NCI-H1694 treated with DMSO at 0.1 percent for 48 hours (cell line): ENCODE measurements around the gene FOS.
"Not testable (repeated sequence)": the region's sequence is repeated elsewhere in the genome, so short reads cannot be mapped to it uniquely, and the experiment has no call there.

Source experiments
- DNase-seq: peaks from one replicate; lab custom pipeline; 2025; lab: John Stamatoyannopoulos, UW

FOS gene

GRCh38 chr14:75278422-75279152 lies at the start of gene FOS:
Gene FOS (plus strand): TSS chr14:75278828. CDS start chr14:75278983, 155 bp downstream.
- peak; percentile 96 for DNase-seq

GRCh38 chr14:75229661-75230139 lies 48.9 kb upstream of the FOS start:
- DNase-seq = no peak

GRCh38 chr14:75230140-75230792 lies 48.4 kb upstream of the FOS start:
- DNase-seq = peak; percentile 7

DNA sequence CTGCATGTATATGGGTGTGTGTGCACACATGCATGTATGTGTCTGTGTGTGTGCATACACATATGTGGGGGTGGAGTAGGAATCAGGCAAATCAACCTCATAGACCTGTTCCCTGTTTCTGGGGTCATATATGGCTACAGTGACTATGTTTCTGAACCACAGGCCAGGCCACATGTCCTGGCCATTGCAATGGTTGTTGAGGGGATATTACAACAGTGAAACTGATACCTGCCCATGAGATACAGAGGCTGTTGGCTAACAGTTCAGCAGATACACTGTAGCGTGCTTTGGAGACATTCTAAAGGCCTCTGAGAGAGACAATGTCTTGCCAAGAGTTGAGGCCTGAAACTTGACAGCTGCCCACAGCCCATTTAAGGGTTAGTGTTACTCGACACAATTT lies 47.3 kb upstream of the FOS start:
- no peak for DNase-seq

DNA sequence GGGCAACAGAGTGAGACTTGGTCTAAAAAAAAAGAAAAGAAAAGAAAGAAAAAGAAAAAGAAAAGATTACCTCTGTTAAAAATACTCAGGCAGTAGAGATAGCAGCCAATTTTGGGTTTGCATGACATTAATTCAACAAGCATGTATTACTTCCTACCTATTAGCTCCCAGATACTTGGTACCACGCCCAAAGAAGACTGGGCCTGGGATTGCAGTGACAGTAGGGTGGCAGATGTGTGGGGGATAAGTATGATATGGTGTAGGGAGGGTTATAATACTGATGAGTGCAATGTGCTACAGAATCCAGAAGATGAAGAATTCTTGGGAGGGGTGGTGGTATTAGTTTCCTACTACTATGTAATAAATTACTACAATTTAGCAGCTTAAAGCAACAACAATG lies 46.4 kb upstream of the FOS start:
- DNase-seq = no peak

DNA sequence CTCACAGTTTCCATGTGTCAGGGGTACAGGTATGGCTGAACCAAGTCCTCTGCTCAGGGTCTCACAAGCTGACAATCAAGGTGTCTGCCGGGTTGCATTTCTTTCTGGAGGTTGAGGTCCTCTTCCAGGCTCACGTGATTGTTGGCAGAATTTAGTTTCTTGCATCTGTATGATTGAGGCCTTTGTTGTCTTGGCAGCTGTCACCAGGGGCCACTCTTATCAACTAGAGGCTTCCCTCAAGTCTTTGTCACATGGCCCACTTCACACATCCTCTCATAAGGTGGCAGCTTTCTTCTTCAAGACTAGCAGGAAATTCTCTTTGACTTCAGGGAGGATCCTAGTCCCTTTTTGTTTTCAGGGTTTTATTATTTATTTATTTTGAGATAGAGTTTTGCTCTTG lies 46.0 kb upstream of the FOS start:
- DNase-seq = no peak

- no peak for DNase-seq
Observed at GRCh38 chr14:75234173-75235115, 44.2 kb upstream of the FOS start.

DNA sequence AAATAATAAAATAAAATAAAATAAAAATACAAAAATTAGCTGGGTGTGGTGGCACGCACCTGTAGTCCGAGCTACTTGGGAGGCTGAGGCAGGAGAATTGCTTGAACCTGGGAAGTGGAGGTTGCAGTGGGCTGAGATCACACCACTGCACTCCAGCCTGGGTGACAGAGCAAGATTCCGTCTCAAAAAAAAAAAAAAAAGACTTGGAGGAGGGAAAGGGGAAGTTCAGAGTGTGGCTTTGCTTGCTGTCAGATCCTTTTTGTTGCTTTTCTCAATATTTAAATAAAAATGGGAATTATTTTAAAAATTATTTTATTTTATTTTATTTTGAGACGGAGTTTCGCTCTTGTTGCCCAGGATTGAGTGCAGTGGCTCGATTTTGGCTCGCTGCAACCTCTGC lies 43.4 kb upstream of the FOS start:
- not testable (repeated sequence) for DNase-seq

- no peak for DNase-seq
Observed at GRCh38 chr14:75236467-75236866, 42.2 kb upstream of the FOS start.

GRCh38 chr14:75236901-75237419 lies 41.7 kb upstream of the FOS start:
- DNase-seq = no peak

DNA sequence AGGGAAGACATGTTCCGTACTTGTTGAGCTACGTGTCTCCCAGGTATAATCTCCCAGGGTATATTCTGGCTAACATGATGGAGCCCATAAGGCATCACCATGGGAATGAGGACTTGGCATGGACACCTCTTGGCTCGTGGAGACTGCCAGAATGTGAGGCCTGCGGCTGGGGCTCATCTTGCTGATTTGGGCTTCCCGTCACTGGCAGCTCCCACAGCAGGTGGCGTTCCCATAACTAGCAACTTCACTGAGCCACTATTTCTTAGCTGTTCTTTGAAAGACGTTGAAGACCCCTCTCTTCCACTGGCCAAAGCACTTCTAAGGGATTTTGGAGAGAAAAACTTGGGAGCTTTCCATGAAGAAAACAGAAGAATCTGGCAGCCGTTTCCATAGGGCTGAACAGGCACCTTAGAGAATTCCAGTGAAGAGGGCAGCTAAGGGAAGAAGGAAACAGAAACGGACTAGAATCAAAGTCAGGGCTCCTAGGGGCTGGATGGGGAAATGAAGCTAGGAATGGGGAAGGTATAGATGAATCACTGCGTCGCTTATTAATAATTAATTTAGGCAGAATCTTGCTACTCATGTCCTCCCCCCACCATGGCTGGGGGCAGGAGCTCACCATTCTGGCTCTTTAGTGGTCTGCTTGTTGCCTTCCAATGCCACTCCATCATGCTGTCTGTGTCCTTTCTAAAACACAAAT lies 39.7 kb upstream of the FOS start:
- DNase-seq = peak; percentile 56

DNA sequence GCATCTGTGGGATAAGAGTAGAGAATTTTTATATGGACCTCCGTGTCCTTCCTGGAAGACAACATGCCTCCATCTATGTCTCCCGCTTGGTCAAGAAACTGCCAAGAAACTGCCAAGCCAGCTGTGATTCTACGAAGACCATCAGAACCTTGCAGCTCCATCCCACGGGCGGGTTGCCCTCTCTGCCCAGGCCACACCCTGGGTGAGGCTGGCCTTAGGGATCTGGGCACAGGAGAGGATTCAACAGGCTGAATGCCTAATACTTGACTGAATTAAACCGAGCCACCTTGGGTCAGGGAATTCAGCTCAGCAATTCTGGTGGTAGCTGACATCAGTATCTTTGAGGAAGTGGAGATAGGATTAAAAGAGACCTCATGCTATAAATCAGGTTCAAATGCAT lies 37.8 kb upstream of the FOS start:
- no peak for DNase-seq

DNA sequence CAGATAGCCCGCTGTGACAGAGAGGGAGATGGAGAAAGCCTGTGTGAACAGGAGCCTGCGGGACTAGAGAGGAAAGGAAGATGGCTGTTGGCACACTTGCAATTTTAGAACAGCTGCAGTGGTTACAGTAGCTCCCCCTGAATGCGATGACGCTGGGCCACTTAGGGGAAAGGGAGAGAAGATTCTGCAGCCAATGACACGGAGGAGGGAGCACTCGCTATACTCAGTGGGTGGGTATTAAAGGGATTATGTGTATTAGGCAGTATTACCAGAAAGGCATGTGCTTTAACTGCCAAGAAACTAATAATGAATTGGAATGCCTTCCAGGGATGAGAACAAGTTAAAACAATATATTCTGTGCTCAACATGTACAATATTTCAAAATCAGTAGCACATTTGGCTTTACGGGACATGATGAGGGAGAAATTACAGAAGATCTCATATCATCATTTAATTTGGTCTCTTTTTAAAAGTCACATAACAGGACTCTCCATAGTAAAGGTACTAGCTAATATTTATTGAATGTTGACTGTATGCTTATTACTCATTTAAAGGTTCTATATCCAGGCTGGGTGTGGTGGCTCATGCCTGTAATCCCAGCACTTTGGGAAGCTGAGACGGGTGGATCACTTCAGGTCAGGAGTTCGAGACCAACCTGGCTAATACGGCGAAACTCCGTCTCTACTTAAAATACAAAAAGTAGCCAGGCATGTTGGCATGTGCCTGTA lies 35.9 kb upstream of the FOS start:
- peak; percentile 72 for DNase-seq

DNA sequence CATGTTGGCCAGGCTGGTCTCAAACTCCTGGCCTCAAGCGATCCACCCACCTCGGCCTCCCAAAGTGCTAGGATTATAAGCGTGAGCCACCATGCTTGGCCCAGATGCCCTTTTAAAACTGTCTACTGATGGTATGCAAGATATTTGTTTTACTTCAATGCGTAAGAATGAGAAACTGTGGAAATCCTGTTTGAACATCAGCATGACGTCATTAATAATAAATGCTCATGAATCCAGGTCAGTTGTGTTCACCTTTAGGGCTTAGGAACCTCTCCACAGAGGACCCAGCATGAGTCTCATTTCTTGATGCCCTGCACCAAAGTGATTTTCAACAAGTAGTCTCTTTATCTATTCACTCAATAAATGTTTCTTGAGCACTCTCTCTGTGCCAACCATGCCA lies 34.5 kb upstream of the FOS start:
- no peak for DNase-seq

DNA sequence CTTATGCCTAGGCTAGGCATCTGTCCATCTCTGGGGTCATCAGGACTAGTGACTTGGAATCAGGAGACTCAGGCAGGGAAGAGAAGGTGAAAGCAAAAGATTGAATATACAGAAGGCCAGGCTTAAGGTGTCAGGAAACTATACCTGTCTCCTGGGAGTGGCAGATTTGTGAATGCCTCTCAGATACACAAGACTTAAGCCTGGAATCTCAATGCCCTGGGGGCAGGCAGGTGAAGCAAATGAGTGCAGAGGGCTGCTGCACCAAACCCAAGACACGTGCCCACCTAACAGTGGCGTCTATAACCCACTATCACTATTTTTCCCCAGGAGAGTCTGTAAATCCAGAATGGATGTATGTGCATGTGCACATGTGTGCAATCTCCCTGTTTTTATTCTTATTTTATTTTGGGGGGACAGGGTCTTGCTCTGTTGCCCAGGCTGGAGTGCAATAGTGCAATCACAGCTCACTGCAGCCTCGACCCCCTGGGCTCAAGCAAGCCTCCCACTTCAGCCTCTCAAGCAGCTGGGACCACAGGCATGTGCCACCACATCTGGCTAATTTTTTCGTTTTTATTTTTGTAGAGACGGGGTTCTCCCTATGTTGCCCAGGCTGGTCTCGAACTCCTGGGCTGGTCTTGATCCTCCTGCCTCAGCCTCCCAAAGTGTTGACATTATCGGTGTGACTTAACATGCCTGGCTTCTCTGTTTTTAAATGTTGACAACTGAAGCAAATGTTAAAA lies 31.9 kb upstream of the FOS start:
- DNase-seq = no peak

DNA sequence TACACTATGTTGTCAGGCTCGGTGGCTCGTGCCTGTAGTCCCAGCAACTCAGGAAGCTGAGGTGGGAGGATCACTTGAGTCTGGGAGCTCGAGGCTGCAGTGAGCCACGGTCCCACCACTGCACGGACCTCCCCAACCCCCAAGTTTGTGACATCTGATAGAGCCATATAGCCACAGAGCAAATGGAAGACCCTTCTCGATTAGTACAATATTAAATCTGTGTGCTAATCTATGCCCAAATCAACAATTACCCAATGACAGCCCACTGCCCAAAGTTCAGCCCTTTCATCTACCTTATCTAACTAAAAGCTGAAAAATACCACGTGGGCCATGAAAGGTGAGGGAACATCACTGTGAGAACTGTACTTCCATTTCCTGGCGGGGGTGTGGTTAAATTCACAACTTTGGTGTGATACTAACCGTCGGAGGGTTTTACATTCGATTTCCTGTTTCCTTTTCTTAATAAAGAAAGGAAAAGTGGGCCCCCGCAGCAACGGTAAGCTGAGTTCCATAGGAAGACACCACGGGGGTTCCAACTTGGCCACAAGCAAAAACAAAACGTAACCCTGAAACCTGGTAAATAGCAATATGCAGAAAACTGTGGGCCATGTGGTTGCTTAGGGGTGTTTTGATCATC lies 31.2 kb upstream of the FOS start:
- no peak for DNase-seq

- no peak for DNase-seq
Observed at GRCh38 chr14:75247939-75248338, 30.7 kb upstream of the FOS start.

GRCh38 chr14:75249251-75249957 lies 29.2 kb upstream of the FOS start:
- DNase-seq = no peak

GRCh38 chr14:75249958-75250336 lies 28.7 kb upstream of the FOS start:
- DNase-seq = no peak
